ENCODE results near the gene LNPEP.
"Not testable (repeated sequence)": the region's sequence is repeated elsewhere in the genome, so short reads cannot be mapped to it uniquely, and the experiment has no call there.

Gene LNPEP

DNA sequence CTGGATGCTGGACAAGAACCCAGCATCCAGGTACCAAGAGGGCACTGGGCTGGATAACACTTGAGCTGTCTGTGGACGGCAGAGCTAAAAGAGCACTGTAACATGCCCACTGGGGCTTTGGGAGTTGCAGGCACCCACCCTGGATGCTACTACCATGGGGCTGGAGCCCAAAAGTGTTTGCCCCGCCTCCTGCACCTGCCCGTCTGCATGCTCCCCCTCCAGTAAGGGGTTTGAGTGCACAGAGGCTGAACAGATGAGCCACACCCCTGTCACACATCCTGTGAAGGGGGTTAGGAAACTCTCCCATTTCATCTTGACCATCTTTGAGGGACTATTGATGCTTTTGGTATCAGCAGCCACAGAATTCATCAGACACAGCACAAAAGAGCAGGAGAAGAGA is 137.5 kb downstream of the LNPEP start:
- no peak for TF ChIP-seq CTCF (IDR thresholded peaks at IDR 0.05; ENCODE audit: low read depth, low read length)
- DNase-seq (ENCODE audit: extremely low read depth, low read depth) = no peak

DNA sequence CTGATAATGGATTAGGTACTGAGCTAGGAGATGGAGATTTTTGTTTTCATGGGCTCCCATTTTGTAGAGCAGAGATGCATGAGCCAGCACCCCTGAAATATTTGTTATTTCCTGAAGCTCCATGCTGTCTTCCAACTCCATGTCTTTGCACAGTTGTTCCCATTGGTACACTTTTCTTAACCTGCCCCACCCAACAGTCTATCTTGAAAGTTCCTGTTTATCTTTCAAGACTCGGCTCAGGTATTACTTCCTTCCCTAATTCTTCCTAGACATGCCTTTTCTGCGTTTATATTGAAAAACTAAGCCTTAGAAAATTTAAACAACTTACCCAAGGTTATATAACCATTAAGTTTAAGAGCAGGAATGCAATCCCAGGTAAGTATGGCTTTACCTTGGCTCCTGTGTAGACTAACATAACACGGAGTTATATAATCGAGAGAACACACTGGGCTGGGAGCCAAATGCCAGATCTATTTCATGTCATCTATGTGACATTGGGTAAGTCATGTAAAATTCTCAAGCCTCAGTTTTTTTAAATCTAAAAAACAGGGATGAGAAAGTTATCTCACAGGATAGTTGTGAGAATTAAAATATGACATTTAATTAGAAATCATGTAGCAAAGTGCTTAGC is 139.1 kb downstream of the LNPEP start:
- no peak for TF ChIP-seq CTCF (IDR thresholded peaks at IDR 0.05; ENCODE audit: low read depth, low read length)
- DNase-seq (ENCODE audit: extremely low read depth, low read depth) = no peak

DNA sequence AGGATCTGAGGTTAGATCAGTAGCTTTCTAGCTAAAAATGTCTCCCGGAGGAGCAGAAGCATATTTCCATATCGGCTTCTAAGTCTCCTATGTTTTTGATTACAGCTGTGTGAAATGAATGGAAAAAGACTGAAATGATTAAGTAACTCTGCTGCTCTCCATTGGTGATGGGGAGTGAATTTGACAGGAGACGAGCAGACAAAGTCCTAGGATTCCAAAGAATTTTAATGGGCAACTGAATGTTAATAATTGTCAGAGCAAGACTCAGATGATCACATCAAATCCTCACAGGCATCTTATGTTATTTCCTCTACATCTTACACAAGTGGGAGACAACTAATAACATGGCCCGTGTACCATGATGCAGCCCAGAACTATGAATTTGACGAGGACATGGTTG is 139.8 kb downstream of the LNPEP start:
- TF ChIP-seq CTCF (IDR thresholded peaks at IDR 0.05; ENCODE audit: low read depth, low read length) = no peak

DNA sequence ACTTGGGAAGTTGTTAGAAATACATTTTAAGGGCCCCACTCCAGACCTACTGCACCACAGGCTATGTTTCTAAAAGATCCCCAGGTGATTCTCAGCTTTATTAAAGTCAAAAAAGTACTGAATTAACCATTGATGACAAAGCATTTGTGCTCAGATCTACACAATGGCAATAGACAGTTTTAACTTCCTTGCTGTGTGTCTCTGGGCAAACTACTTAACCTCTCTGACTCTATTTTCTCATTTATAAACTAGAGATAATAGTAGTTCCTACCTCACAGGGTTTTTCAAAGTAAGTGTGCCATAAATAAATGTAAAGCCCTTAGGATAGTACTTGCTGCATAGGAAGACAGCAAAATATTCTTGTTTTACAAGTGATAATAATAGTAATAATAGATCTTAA is 140.2 kb downstream of the LNPEP start:
- DNase-seq (ENCODE audit: extremely low read depth, low read depth) = no peak
- no peak for TF ChIP-seq CTCF (IDR thresholded peaks at IDR 0.05; ENCODE audit: low read depth, low read length)

More for the DNA sequence above, 139.8 kb downstream of the LNPEP start:
- DNase-seq (ENCODE audit: extremely low read depth, low read depth) = no peak

- DNase-seq (ENCODE audit: extremely low read depth, low read depth) = no peak
- TF ChIP-seq CTCF (IDR thresholded peaks at IDR 0.05; ENCODE audit: low read depth, low read length) = no peak
These were observed 141.4 kb downstream of the LNPEP start for GRCh38 chr5:97077246-97077645.

- DNase-seq (ENCODE audit: extremely low read depth, low read depth) = no peak
These were observed 143.3 kb downstream of the LNPEP start for GRCh38 chr5:97078958-97079743.

DNA sequence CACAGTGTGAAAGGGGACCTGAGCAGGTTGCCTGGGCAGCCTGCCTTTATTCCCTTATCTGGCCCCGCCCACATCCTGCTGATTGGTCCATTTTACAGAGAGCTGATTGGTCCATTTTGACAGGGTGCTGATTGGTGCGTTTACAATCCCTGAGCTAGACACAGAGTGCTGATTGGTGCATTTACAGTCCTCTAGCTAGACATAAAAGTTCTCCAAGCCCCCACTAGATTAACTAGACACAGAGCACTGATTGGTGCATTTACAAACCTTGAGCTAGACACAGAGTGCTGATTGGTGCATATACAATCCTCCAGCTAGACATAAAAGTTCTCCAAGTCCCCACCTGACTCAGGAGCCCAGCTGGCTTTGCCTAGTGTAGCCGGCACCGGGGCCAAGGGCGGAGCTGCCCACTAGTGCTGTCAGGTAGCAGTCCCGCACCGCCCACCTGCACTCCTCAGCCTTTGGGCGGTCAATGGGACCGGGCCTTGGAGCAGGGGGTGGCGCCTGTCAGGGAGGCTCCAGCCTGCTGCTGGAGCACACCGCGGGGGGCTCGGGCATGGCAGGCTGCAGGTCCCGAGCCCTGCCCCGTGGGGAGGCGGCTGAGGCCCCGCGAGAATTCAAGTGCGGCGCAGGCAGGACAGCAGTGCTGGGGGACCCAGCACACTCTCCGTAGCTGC is 149.0 kb downstream of the LNPEP start:
- not testable (repeated sequence) for DNase-seq (ENCODE audit: extremely low read depth, low read depth)

More at GRCh38 chr5:97078958-97079743, 143.3 kb downstream of the LNPEP start:
- no peak for TF ChIP-seq CTCF (IDR thresholded peaks at IDR 0.05; ENCODE audit: low read depth, low read length)
